AG04449 (cell line): ENCODE data around the gene C1R.

Experiments used
- CTCF ChIA-PET: fragments of 350-600 bp; formaldehyde crosslinking; extraction: SDS; loops from one replicate; lab custom pipeline; 2021; ENCODE audit warnings: antibody characterized with exemption; lab: Yijun Ruan, JAX
- POLR2A ChIA-PET: fragments of 400-600, 350-600 bp; formaldehyde crosslinking; extraction: SDS; loops from one replicate; lab custom pipeline; 2020; ENCODE audit warnings: antibody characterized with exemption, inconsistent platforms; lab: Yijun Ruan, JAX
- DNase-seq: peaks from one replicate; pipeline ENCODE4 v3.0.0-alpha.2; 2010; ENCODE audit warnings: low read depth, low spot score
- H3K4me3 ChIP-seq: 2 replicates; pipeline ENCODE4 v1.5.1; 2011; ENCODE audit warnings: low read depth, mild to moderate bottlenecking, control low read depth, low read length
- TF ChIP-seq, protein P1 (sequence below): IDR thresholded peaks from one replicate; pipeline ENCODE4 v1.5.1; 2011; ENCODE audit warnings: mild to moderate bottlenecking, moderate library complexity, low read length, control low read depth, inconsistent platforms; ENCODE audit not compliant: insufficient read depth; ENCODE audit errors: missing control alignments

C1R gene

DNA sequence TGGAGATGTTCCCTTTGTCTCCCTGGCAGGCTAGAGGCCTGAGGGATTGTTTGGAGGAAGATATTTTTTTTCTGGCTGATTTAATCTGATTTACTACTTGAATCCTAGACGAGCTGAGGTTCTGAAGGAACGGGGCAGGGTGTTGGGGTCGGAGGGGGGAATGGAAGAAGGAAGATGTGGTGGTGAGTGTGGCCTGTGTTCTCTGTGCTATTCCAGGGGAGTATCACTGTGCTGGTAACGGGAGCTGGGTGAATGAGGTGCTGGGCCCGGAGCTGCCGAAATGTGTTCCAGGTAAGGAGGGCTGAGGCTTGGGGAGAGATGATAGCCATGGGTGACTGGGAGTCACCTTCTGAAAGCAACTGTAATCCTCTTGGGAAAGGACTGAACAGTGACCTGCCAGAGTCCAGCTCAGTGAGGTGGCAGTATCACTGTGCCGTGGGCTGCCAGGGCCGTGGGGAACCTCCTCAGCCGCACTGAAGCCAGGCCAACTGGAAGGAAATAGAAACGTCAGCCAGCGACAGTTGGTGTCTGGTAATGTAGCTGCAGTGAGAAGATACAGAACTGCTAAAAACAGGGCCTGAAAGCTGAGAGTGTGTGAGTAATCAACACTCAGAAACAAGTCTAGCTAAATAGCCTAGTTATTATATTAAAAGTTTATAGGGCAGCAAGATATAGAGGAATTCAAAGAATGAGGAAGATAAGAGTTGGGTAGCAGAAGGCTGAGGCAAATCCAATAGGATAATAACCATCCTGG is 23.8 kb downstream of the C1R start:
- POLR2A ChIA-PET, result interaction anchor here (1.2 kb wide), 1 partner anchor 8 kb away, joined by 7 read pairs; the partner anchor contains the start of gene C1S
- H3K4me3 ChIP-seq, result no peak overlapping the region
- no peak for DNase-seq
- CTCF ChIA-PET, result interaction anchor here (0.8 to 3.8 kb wide), 9 partner anchors 8 to 45 kb away, joined by 3 to 21 read pairs (median 6); partner anchors contain the start of genes C1R, C1RL and C1S
- TF ChIP-seq, protein P1, sequence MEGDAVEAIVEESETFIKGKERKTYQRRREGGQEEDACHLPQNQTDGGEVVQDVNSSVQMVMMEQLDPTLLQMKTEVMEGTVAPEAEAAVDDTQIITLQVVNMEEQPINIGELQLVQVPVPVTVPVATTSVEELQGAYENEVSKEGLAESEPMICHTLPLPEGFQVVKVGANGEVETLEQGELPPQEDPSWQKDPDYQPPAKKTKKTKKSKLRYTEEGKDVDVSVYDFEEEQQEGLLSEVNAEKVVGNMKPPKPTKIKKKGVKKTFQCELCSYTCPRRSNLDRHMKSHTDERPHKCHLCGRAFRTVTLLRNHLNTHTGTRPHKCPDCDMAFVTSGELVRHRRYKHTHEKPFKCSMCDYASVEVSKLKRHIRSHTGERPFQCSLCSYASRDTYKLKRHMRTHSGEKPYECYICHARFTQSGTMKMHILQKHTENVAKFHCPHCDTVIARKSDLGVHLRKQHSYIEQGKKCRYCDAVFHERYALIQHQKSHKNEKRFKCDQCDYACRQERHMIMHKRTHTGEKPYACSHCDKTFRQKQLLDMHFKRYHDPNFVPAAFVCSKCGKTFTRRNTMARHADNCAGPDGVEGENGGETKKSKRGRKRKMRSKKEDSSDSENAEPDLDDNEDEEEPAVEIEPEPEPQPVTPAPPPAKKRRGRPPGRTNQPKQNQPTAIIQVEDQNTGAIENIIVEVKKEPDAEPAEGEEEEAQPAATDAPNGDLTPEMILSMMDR, result no peak

GRCh38 chr12:7067096-7067495 is 25.1 kb downstream of the C1R start:
- no peak overlapping the region for H3K4me3 ChIP-seq
- no peak for DNase-seq
- TF ChIP-seq, protein P1, result no peak
- CTCF ChIA-PET, result interaction anchor here (0.9 to 13.4 kb wide), 4 partner anchors 10 to 78 kb away, joined by 3 to 127 read pairs (median 7); partner anchors contain the start of gene C1R
- POLR2A ChIA-PET, result interaction anchor here (0.6 kb wide), 1 partner anchor 127 kb away, joined by 3 read pairs; no protein-coding TSS in a partner anchor

DNA sequence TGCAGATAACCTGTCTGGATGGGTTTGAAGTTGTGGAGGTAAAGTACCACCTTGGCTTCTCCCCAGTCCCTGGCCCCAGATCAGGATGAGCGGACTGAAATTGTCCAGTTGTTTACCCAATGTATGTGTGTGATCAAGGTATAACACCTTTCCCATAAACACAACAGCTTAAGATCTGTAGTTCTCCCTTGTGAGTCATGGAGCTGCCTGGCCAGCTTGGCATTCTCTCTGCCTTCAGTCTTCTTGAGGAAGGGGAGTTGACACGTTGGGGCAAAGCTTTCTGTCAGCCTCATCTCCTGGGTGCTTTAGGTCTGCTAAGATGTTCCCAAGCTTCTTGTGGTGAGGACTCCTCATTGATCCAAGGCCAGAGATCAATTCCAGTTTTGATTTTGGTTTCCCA is 25.6 kb downstream of the C1R start:
- ChIA-PET CTCF (interaction anchor here (0.9 to 13.4 kb wide), 4 partner anchors 11 to 78 kb away, joined by 3 to 127 read pairs (median 7); partner anchors contain the start of gene C1R), POLR2A (interaction anchor here (0.6 kb wide), 1 partner anchor 127 kb away, joined by 3 read pairs; no protein-coding TSS in a partner anchor)
- TF ChIP-seq, protein P1, result no peak

GRCh38 chr12:7065073-7065623 is 27.1 kb downstream of the C1R start:
- CTCF ChIA-PET, result interaction anchor here (1.0 to 13.4 kb wide), 4 partner anchors 23 to 45 kb away, joined by 3 to 217 read pairs (median 103); partner anchors contain the start of genes C1R and C1RL

More for the DNA sequence above, 25.6 kb downstream of the C1R start:
- no peak for DNase-seq
- no peak overlapping the region for H3K4me3 ChIP-seq

GRCh38 chr12:7064516-7064915 is 27.7 kb downstream of the C1R start:
- H3K4me3 ChIP-seq, result no peak overlapping the region
- ChIA-PET POLR2A (no interaction called here), CTCF (interaction anchor here (0.9 to 13.4 kb wide), 5 partner anchors 15 to 80 kb away, joined by 4 to 217 read pairs (median 79); partner anchors contain the start of genes C1R and C1RL)
- DNase-seq, result no peak
- TF ChIP-seq, protein P1, result no peak

More at GRCh38 chr12:7065073-7065623, 27.1 kb downstream of the C1R start:
- TF ChIP-seq, protein P1, result no peak
- POLR2A ChIA-PET, result no interaction called here
- H3K4me3 ChIP-seq, result no peak overlapping the region
- DNase-seq, result no peak
